Measurements from ENCODE around the gene ACVR1C. TPM values are rescaled to one million over a fixed set of nuclear protein-coding genes. Genes with fewer than 3 reads are reported as not detected.
A peak's percentile ranks its signal among the peaks of the same experiment; 100 is the strongest.

ACVR1C gene
- total RNA-seq, 4 donors from 2014 or later, result 0.13 to 0.93 (median 0.49) TPM

DNA sequence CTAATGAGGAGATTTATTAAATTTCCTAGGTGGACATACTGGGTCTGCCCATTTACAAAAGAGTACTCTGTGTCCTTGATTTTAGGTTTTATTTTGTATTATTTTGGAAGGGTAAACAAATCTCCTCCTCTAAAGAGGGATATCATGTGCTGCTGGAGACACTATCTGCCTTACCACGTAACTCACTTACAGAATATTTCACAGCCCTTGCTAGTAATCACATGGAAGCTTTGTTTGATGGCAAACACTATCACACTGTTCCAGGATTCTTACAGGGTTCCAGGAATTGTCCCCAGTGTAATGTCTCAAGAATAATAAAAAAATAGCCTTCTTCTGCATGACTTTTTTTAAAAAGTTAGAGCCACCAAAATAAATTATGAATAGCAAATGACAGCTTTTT is 29.2 kb upstream of the ACVR1C start:
- intact Hi-C loops (cut with DNase I), result no loop called here
- Histone ChIP-seq H3K36me3 (no peaks in the 10 kb centered on the region), H3K27me3 (no peaks in the 10 kb centered on the region), H3K4me1 (no peaks in the 10 kb centered on the region), H3K27ac (no peak overlapping the region), H3K9me3 (no peaks in the 10 kb centered on the region), H3K4me3 (replicated peaks in 1 of 3) (no peak overlapping the region)
- no peak for DNase-seq
- TF ChIP-seq, protein P1, sequence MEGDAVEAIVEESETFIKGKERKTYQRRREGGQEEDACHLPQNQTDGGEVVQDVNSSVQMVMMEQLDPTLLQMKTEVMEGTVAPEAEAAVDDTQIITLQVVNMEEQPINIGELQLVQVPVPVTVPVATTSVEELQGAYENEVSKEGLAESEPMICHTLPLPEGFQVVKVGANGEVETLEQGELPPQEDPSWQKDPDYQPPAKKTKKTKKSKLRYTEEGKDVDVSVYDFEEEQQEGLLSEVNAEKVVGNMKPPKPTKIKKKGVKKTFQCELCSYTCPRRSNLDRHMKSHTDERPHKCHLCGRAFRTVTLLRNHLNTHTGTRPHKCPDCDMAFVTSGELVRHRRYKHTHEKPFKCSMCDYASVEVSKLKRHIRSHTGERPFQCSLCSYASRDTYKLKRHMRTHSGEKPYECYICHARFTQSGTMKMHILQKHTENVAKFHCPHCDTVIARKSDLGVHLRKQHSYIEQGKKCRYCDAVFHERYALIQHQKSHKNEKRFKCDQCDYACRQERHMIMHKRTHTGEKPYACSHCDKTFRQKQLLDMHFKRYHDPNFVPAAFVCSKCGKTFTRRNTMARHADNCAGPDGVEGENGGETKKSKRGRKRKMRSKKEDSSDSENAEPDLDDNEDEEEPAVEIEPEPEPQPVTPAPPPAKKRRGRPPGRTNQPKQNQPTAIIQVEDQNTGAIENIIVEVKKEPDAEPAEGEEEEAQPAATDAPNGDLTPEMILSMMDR (IDR thresholded peaks at IDR 0.05), result no peak
- TF ChIP-seq POLR2A (IDR thresholded peaks at IDR 0.05), result no peak
- WGBS, 2 donors, result 77 to 97% methylated on average over 1 of the region's 1 CpG

DNA sequence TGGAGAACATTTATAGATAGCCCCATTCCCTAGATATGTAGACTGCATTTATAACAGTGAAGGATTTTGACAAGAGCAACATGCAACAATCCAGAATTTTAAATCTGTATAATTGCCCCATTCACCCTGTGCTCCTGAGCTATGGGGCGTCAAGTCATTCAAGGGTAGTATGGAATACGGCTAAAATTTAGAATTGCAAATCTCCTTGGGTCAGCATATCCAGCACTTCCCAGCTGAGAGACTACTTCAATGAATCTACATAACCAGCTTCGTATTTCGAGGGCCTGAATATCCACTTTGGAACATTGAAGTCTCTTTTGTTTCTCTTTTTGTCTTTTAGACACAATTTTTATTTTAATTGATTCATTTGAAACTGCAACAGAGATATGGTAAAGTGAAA is 28.4 kb upstream of the ACVR1C start:
- H3K9me3 ChIP-seq, result no peaks in the 10 kb centered on the region
- intact Hi-C loops (cut with DNase I), result no loop called here
- H3K4me3 ChIP-seq (replicated peaks in 1 of 3), result no peak overlapping the region
- DNase-seq, result no peak
- no peak overlapping the region for H3K27ac ChIP-seq
- WGBS, 2 donors, result 79 to 89% methylated on average over 4 of the region's 4 CpGs
- H3K27me3 ChIP-seq, result no peaks in the 10 kb centered on the region
- no peaks in the 10 kb centered on the region for H3K36me3 ChIP-seq
- TF ChIP-seq, protein P1 (IDR thresholded peaks at IDR 0.05), result no peak
- TF ChIP-seq POLR2A (IDR thresholded peaks at IDR 0.05), result no peak
- H3K4me1 ChIP-seq, result no peaks in the 10 kb centered on the region

DNA sequence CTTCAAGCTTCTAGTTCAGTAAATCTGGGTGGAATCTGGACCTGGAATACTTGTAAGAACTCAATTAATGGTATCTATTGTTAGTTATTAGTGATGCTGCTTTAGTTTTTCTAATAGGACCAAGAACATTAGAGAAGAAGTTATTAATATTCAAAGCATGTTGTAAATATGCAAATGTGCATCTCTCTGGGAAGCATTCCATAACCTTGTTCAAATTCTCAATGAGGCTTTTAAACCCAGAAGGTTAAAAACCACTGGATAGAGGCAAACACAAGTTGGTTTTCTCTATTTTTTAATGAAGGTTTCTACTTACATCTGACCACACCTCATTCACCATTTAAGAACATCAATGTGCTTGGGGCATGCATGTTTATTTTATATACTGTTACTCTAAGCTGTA is 16.1 kb upstream of the ACVR1C start:
- no peaks in the 10 kb centered on the region for H3K27me3 ChIP-seq
- intact Hi-C loops (cut with DNase I), result no loop called here
- no peak for DNase-seq
- no peak overlapping the region for H3K27ac ChIP-seq
- TF ChIP-seq, protein P1 (IDR thresholded peaks at IDR 0.05), result no peak
- TF ChIP-seq POLR2A (IDR thresholded peaks at IDR 0.05), result no peak
- H3K4me1 ChIP-seq, result no peaks in the 10 kb centered on the region
- H3K36me3 ChIP-seq, result no peaks in the 10 kb centered on the region
- no peak overlapping the region for H3K4me3 ChIP-seq (replicated peaks in 1 of 3)
- H3K9me3 ChIP-seq, result no peaks in the 10 kb centered on the region

DNA sequence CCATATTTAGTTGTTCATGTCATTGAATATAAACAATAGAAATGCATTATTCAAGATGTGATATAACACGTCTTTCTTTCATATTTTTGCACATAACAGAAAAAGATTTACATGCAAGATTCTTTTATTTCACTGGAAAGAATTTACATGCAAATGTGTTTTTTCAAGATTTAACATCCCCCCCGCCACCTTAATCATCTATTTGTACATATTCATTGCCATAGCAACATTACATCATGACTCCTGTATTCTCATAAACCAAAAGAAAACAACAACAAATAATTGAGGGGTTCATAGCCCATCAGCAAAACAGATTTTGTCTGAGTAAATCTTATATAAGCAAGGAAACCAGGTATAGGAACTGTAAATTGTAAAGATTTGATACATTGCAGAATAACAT is 3.2 kb upstream of the ACVR1C start:
- Histone ChIP-seq H3K9me3 (no peaks in the 10 kb centered on the region), H3K36me3 (no peaks in the 10 kb centered on the region), H3K27me3 (no peaks in the 10 kb centered on the region), H3K4me3 (replicated peaks in 1 of 3) (no peak overlapping the region), H3K4me1 (peaks cover 0 to 4% of the 10 kb centered on the region in 2 donors), H3K27ac (no peak overlapping the region)
- intact Hi-C loops (cut with DNase I), result no loop called here
- WGBS, 2 donors, result 89 to 92% methylated on average over 2 of the region's 2 CpGs
- no peak for TF ChIP-seq POLR2A (IDR thresholded peaks at IDR 0.05)
- TF ChIP-seq, protein P1 (IDR thresholded peaks at IDR 0.05), result no peak
- no peak for DNase-seq

DNA sequence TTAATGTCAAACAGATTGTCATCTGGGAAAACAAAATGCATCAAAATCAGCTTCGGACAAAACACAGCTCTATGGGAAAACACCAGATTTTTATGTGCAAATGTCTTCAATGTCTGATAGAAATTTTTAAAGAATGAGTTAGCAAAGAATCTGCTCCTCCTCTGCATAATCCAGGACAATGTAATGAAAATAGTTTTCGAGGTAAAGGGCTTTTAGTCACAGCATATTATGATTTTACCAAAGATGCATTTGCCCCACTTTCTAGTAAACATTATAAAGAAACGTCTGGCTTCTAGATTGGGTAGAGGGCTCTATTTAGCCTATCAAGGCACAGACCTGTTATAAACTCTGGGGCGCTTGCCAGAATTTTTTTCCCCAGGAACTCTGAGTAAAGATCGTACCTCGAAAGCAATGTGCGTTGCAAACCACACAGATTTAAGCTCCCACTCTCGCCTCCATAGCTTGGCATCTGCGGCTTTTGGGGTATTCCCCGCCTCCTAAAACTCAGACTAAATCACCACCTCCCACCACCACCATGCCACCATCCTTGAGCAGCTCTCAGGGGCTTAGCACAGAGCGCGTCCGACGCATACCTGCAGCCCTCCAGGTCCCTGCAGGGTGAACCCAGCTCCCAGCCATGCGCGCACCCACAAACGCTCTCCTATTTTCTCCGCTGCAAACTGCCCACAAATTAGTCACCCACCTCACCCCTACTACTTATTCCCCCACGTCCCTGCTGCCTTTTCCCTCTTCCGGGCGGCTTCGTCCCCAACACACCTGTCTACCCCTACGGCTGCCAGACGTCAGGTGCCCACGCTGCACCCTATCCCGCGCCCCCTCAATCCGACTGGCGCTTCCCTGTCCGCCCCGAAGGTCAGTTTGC is 829 bp downstream of the ACVR1C start:
- H3K4me1 ChIP-seq, result peaks cover 0 to 4% of the 10 kb centered on the region in 2 donors
- no peaks in the 10 kb centered on the region for H3K9me3 ChIP-seq
- H3K4me3 ChIP-seq (replicated peaks in 1 of 3), result peak overlapping the region in 2 of 3 donors; percentile 33 to 39
- intact Hi-C loops (cut with DNase I), result no loop called here
- H3K27ac ChIP-seq, result no peak overlapping the region
- TF ChIP-seq POLR2A (IDR thresholded peaks at IDR 0.05), result no peak
- TF ChIP-seq, protein P1 (IDR thresholded peaks at IDR 0.05), result no peak
- WGBS, 2 donors, result 6 to 7% methylated on average over 31 of the region's 31 CpGs
- DNase-seq, result peak; percentile 36
- H3K36me3 ChIP-seq, result no peaks in the 10 kb centered on the region
- H3K27me3 ChIP-seq, result no peaks in the 10 kb centered on the region

Data from thyroid gland (tissue), 4 donors.